Measurements from ENCODE around the gene GFRA1. TPM values are rescaled to one million over a fixed set of nuclear protein-coding genes. Genes with fewer than 3 reads are reported as not detected.

GFRA1 gene
- total RNA-seq, 1 experiment from 2014 or later = not detected

DNA sequence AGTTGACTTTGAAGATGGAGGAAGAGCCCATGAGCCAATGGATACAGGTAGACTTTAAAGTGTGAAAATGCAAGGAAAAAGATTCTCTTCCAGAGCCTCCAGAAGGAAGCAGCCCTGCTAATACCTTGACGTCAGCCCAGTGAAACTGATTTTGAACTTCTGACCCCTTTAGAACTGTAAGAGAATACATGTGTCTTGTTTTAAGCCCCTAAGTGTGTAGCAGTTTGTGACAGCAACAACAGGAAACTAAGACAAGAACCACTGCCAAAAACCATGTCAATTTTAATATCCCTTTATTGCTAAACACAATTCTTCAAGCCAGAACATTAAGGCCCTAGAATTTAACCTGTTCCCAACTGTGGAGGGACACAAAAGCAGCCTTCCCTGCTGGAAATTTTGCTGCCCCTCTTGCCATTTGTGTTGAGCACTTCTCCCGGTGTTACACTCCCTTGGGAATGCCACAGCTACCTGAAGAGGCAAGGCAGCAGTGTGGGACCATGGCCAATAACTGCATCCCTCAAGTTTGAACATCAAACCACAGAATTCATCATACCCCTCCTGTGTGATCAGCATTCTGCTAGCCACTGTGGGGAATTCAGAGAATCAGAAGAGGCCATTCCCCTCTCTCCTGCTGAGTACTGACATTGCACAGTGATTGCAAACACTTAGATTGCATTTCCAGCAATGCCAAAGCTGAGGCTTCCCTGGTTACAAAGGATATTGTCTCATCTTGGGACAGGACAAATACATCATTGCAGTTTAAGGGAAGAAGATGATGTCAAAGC, 38.9 kb upstream of the GFRA1 start:
- Histone ChIP-seq H3K27ac (ENCODE audit: low read depth, low read length, poor library complexity, severe bottlenecking) (no peak overlapping the region), H3K4me1 (ENCODE audit: insufficient read depth, low read length, poor library complexity, severe bottlenecking) (no peaks in the 10 kb centered on the region), H3K4me3 (ENCODE audit: low read depth, low read length, poor library complexity, severe bottlenecking) (no peak overlapping the region), H3K36me3 (ENCODE audit: insufficient read depth, low read length, poor library complexity, severe bottlenecking) (no peaks in the 10 kb centered on the region), H3K27me3 (replicated peaks; ENCODE audit: insufficient read depth, low read depth, low read length, poor library complexity) (peaks cover 32% of the 10 kb centered on the region), H3K9me3 (ENCODE audit: low read depth, low read length, poor library complexity, severe bottlenecking) (no peaks in the 10 kb centered on the region)
- TF ChIP-seq, protein P1, sequence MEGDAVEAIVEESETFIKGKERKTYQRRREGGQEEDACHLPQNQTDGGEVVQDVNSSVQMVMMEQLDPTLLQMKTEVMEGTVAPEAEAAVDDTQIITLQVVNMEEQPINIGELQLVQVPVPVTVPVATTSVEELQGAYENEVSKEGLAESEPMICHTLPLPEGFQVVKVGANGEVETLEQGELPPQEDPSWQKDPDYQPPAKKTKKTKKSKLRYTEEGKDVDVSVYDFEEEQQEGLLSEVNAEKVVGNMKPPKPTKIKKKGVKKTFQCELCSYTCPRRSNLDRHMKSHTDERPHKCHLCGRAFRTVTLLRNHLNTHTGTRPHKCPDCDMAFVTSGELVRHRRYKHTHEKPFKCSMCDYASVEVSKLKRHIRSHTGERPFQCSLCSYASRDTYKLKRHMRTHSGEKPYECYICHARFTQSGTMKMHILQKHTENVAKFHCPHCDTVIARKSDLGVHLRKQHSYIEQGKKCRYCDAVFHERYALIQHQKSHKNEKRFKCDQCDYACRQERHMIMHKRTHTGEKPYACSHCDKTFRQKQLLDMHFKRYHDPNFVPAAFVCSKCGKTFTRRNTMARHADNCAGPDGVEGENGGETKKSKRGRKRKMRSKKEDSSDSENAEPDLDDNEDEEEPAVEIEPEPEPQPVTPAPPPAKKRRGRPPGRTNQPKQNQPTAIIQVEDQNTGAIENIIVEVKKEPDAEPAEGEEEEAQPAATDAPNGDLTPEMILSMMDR (conservative IDR thresholded peaks at IDR 0.05; ENCODE audit: low read depth, low read length) = no peak
- no peak for TF ChIP-seq EZH2 (IDR thresholded peaks at IDR 0.05; ENCODE audit: borderline replicate concordance, low read depth, low read length, poor library complexity, severe bottlenecking)
- no peak for DNase-seq (ENCODE audit: low spot score)
- ChIA-PET CTCF (no interaction called here), POLR2A (ENCODE audit: low non-redundant PET) (no interaction called here)
- BruUV-seq (replicated peaks) = no TSS peak
- intact Hi-C loops (cut with micrococcal nuclease; ENCODE audit: unreplicated experiment) = no loop called here

DNA sequence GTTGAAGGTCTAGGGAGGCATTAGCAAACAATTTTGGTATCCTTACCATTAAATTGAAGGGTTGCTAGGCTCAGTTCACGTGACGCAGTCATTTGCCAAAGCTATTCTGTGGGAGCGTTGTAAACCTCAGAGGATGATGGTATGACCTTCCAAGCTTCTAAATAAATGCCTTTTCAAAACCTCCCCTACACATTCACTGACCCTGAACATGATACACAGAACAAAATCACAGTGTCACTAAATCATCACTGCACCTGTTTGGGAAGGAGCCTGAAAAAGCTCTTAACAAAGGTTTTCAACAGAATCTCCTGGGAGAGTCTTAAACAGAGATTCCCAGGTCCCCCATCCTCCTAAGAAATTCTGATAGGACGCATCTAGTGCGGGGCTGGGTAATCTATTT, 38.0 kb upstream of the GFRA1 start:
- intact Hi-C loops (cut with micrococcal nuclease; ENCODE audit: unreplicated experiment) = no loop called here
- TF ChIP-seq, protein P1 (conservative IDR thresholded peaks at IDR 0.05; ENCODE audit: low read depth, low read length) = no peak
- no peak for TF ChIP-seq EZH2 (IDR thresholded peaks at IDR 0.05; ENCODE audit: borderline replicate concordance, low read depth, low read length, poor library complexity, severe bottlenecking)
- ChIA-PET CTCF (no interaction called here), POLR2A (ENCODE audit: low non-redundant PET) (no interaction called here)
- Histone ChIP-seq H3K27me3 (replicated peaks; ENCODE audit: insufficient read depth, low read depth, low read length, poor library complexity) (peaks cover 32% of the 10 kb centered on the region), H3K4me1 (ENCODE audit: insufficient read depth, low read length, poor library complexity, severe bottlenecking) (no peaks in the 10 kb centered on the region), H3K27ac (ENCODE audit: low read depth, low read length, poor library complexity, severe bottlenecking) (no peak overlapping the region), H3K36me3 (ENCODE audit: insufficient read depth, low read length, poor library complexity, severe bottlenecking) (no peaks in the 10 kb centered on the region), H3K9me3 (ENCODE audit: low read depth, low read length, poor library complexity, severe bottlenecking) (no peaks in the 10 kb centered on the region), H3K4me3 (ENCODE audit: low read depth, low read length, poor library complexity, severe bottlenecking) (no peak overlapping the region)
- DNase-seq (ENCODE audit: low spot score) = no peak
- BruUV-seq (replicated peaks) = no TSS peak

- Histone ChIP-seq H3K4me3 (ENCODE audit: low read depth, low read length, poor library complexity, severe bottlenecking) (no peak overlapping the region), H3K27me3 (replicated peaks; ENCODE audit: insufficient read depth, low read depth, low read length, poor library complexity) (peaks cover 32% of the 10 kb centered on the region), H3K27ac (ENCODE audit: low read depth, low read length, poor library complexity, severe bottlenecking) (no peak overlapping the region), H3K9me3 (ENCODE audit: low read depth, low read length, poor library complexity, severe bottlenecking) (no peaks in the 10 kb centered on the region), H3K4me1 (ENCODE audit: insufficient read depth, low read length, poor library complexity, severe bottlenecking) (no peaks in the 10 kb centered on the region), H3K36me3 (ENCODE audit: insufficient read depth, low read length, poor library complexity, severe bottlenecking) (no peaks in the 10 kb centered on the region)
- TF ChIP-seq, protein P1 (conservative IDR thresholded peaks at IDR 0.05; ENCODE audit: low read depth, low read length) = no peak
- TF ChIP-seq EZH2 (IDR thresholded peaks at IDR 0.05; ENCODE audit: borderline replicate concordance, low read depth, low read length, poor library complexity, severe bottlenecking) = no peak
- no TSS peak for BruUV-seq (replicated peaks)
- DNase-seq (ENCODE audit: low spot score) = no peak
- CTCF ChIA-PET = no interaction called here
- POLR2A ChIA-PET (ENCODE audit: low non-redundant PET) = no interaction called here
- intact Hi-C loops (cut with micrococcal nuclease; ENCODE audit: unreplicated experiment) = no loop called here
Observed at GRCh38 chr10:116307455-116307854, 34.4 kb upstream of the GFRA1 start.

Measured in A673 (cell line).